ENCODE measurements around the gene MCF2L.

The MCF2L gene

GRCh38 chr13:113064534-113065405, 95.8 kb downstream of the MCF2L start:
- in situ Hi-C loops (cut with HindIII; ENCODE audit: low sequenced_read_pairs): no loop called here
- H3K4me3 ChIP-seq (ENCODE audit: low read depth, low read length): no peak overlapping the region
- no peak for TF ChIP-seq CTCF (IDR thresholded peaks at IDR 0.05; ENCODE audit: low read depth, low read length, missing control alignments)
- peak; percentile 4 for DNase-seq (ENCODE audit: low read depth)

- in situ Hi-C loops (cut with HindIII; ENCODE audit: low sequenced_read_pairs): no loop called here
- DNase-seq (ENCODE audit: low read depth): no peak
- no peak overlapping the region for H3K4me3 ChIP-seq (ENCODE audit: low read depth, low read length)
- TF ChIP-seq CTCF (IDR thresholded peaks at IDR 0.05; ENCODE audit: low read depth, low read length, missing control alignments): no peak
Measured at GRCh38 chr13:113065406-113066141, 96.6 kb downstream of the MCF2L start.

- no peak overlapping the region for H3K4me3 ChIP-seq (ENCODE audit: low read depth, low read length)
- no peak for TF ChIP-seq CTCF (IDR thresholded peaks at IDR 0.05; ENCODE audit: low read depth, low read length, missing control alignments)
- in situ Hi-C loops (cut with HindIII; ENCODE audit: low sequenced_read_pairs): no loop called here
- no peak for DNase-seq (ENCODE audit: low read depth)
Measured at GRCh38 chr13:113066142-113066455, 97.1 kb downstream of the MCF2L start.

- no peak for TF ChIP-seq CTCF (IDR thresholded peaks at IDR 0.05; ENCODE audit: low read depth, low read length, missing control alignments)
- H3K4me3 ChIP-seq (ENCODE audit: low read depth, low read length): no peak overlapping the region
- in situ Hi-C loops (cut with HindIII; ENCODE audit: low sequenced_read_pairs): no loop called here
- no peak for DNase-seq (ENCODE audit: low read depth)
Measured at GRCh38 chr13:113066746-113067145, 97.7 kb downstream of the MCF2L start.

GRCh38 chr13:113069861-113070805, 101.1 kb downstream of the MCF2L start:
- DNase-seq (ENCODE audit: low read depth): no peak
- in situ Hi-C loops (cut with HindIII; ENCODE audit: low sequenced_read_pairs): loop anchor here (10.0 kb wide), 1 partner anchor 75 kb away; no protein-coding TSS in a partner anchor
- no peak overlapping the region for H3K4me3 ChIP-seq (ENCODE audit: low read depth, low read length)
- no peak for TF ChIP-seq CTCF (IDR thresholded peaks at IDR 0.05; ENCODE audit: low read depth, low read length, missing control alignments)

GRCh38 chr13:113070855-113071254, 101.8 kb downstream of the MCF2L start:
- no peak for DNase-seq (ENCODE audit: low read depth)
- no peak for TF ChIP-seq CTCF (IDR thresholded peaks at IDR 0.05; ENCODE audit: low read depth, low read length, missing control alignments)
- in situ Hi-C loops (cut with HindIII; ENCODE audit: low sequenced_read_pairs): loop anchor here (10.0 kb wide), 1 partner anchor 74 kb away; no protein-coding TSS in a partner anchor
- no peak overlapping the region for H3K4me3 ChIP-seq (ENCODE audit: low read depth, low read length)

Measured in astrocyte of the cerebellum (primary cell).